Activated naive CD4-positive, alpha-beta T cell treated with Interleukin-2 at 50 U/mL for 16 hours (primary cell): ENCODE data around the gene AIF1.

Experiments used
- DNase-seq: peaks from one replicate; pipeline ENCODE4 v3.0.0-alpha.2; 2020

Gene AIF1

GRCh38 chr6:31664790-31665500 is 49.9 kb downstream of the AIF1 start, which contains the start of gene GPANK1:
GPANK1 (minus strand) TSS chr6:31664997; CDS start chr6:31664478, 519 bp downstream.
- peak; percentile 89 for DNase-seq

GRCh38 chr6:31665501-31666336 is 50.7 kb downstream of the AIF1 start, which contains the start of gene CSNK2B:
CSNK2B (plus strand) TSS chr6:31666080; CDS start chr6:31666832, 752 bp downstream.
- peak; percentile 99 for DNase-seq

DNA sequence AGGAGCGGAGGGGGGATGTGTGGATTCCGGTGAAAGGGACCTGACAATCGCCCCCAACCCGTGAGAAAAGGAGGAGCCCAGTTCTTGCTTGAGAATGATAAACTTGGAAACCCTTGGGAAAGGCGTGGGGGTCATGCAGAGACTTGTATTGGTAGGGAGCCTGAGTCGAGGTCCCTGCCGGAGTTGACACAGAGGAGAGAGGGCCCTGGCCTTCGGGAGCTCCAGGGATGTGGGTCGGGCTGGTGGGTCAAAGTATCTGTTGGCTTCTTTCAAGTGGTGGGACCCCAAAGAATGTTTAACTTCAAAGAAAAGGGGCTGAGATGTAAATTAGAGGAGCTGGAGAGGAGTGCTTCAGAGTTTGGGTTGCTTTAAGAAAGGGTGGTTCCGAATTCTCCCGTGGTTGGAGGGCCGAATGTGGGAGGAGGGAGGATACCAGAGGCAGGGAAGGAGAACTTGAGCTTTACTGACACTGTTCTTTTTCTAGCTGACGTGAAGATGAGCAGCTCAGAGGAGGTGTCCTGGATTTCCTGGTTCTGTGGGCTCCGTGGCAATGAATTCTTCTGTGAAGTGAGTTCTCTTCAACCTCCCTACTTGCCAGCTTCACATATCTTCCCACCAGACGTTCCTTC is 51.4 kb downstream of the AIF1 start:
- DNase-seq = no peak
